Measurements from ENCODE around the gene SPEN. TPM values are rescaled to one million over a fixed set of nuclear protein-coding genes. Genes with fewer than 3 reads are reported as not detected.
A peak's percentile ranks its signal among the peaks of the same experiment; 100 is the strongest.
"Not testable (repeated sequence)": the region's sequence is repeated elsewhere in the genome, so short reads cannot be mapped to it uniquely, and the experiment has no call there.

The SPEN gene
- total RNA-seq, 4 donors from 2014 or later, result 51.8 to 94.9 (median 61.5) TPM

DNA sequence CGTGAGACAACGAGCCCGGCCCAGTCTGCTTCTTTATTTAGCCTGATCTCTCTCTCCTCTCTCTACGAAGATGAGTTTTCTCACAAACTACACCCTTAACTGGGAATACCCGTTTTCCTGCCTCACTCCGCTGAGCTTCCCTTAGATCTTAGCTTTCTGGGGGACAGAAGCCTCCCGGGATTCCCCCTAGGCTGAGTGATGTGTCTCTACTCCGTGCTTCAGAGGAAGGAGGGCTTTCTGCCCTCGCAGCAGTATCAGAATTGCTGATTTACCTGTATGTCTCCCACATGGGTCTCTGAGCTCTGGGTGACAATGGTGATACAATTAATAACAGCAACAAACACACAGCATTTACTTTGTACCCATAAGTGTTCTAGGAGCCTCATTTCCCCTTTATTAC, 127.3 kb downstream of the SPEN start:
- no peaks in the 10 kb centered on the region for H3K27me3 ChIP-seq
- peak in 1 of 3 donors; percentile 44 for DNase-seq
- TF ChIP-seq CTCF (IDR thresholded peaks at IDR 0.05), result no peak
- TF ChIP-seq POLR2A (IDR thresholded peaks at IDR 0.05), result no peak
- no peaks in the 10 kb centered on the region for H3K9me3 ChIP-seq
- peak overlapping the region; percentile 72 to 93 (median 92) for H3K4me3 ChIP-seq
- peaks cover 0 to 10% (median 0%) of the 10 kb centered on the region in 3 donors for H3K36me3 ChIP-seq
- H3K4me1 ChIP-seq, result peaks cover 0 to 15% (median 3%) of the 10 kb centered on the region in 4 donors
- peak overlapping the region in 3 of 4 donors; percentile 73 to 91 (median 79) for H3K27ac ChIP-seq

DNA sequence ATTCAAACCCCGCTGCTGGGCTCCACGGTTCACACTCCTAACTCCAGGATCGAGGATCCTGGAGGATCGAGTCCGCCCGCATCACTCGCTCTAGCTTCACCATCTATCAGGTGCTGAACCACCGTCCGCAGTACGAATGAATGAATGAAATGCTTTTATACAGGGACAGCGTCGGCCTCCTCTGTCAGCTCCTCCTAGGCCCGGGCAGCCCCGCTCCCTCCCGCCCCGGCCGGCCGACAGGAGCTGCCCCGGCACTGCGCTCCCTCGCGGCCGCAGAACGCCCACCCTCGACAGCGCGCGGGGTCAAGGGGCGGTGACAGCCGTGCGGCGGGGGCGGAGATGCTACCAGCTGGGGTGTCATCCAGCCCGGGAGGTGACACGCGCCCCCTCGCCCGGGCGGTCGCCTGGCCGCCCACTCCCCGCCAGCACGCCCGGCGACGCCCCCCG, 127.9 kb downstream of the SPEN start:
- no peaks in the 10 kb centered on the region for H3K9me3 ChIP-seq
- TF ChIP-seq CTCF (IDR thresholded peaks at IDR 0.05) (no peak), POLR2A (IDR thresholded peaks at IDR 0.05) (no peak)
- H3K4me3 ChIP-seq, result peak overlapping the region; percentile 72 to 93 (median 92)
- peaks cover 0 to 10% (median 0%) of the 10 kb centered on the region in 3 donors for H3K36me3 ChIP-seq
- no peaks in the 10 kb centered on the region for H3K27me3 ChIP-seq
- H3K27ac ChIP-seq, result peak overlapping the region; percentile 73 to 91 (median 78)
- H3K4me1 ChIP-seq, result peaks cover 0 to 15% (median 3%) of the 10 kb centered on the region in 4 donors
- DNase-seq, result peak in 2 of 3 donors; percentile 64 to 80

GRCh38 chr1:15975805-15976680, 128.5 kb downstream of the SPEN start, which contains the start of gene ZBTB17:
Gene ZBTB17, minus strand, starts transcription at chr1:15976101. Its CDS starts 27,606 bp downstream, at chr1:15948495.
- H3K4me3 ChIP-seq, result peak within 1 kb of the TSS; percentile 72 to 93 (median 92)
- H3K27ac ChIP-seq, result peak within 1 kb of the TSS; percentile 73 to 91 (median 78)
- no peaks in the 10 kb centered on the region for H3K27me3 ChIP-seq

DNA sequence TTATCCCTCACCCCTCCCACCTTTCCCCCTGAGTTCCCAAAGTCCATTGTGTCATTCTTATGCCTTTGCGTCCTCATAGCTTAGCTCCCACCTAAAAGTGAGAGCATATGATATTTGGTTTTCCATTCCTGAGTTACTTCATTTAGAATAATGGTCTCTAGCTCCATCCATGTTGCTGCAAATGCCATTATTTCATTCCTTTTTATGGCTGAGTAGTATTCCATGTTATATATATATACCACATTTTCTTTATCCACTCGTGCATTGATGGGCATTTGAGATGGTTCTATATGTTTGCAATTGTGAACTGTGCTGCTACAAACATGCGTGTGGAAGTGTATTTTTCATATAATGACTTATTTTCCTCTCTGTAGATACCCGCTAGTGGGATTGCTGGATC, 130.4 kb downstream of the SPEN start:
- DNase-seq, H3K9me3 ChIP-seq, H3K36me3 ChIP-seq, H3K27ac ChIP-seq, H3K27me3 ChIP-seq, H3K4me3 ChIP-seq: not testable (repeated sequence)
- H3K4me1 ChIP-seq, result peaks cover 0 to 15% (median 3%) of the 10 kb centered on the region in 4 donors

More at GRCh38 chr1:15975805-15976680, 128.5 kb downstream of the SPEN start, which contains the start of gene ZBTB17:
- no peaks in the 10 kb centered on the region for H3K9me3 ChIP-seq
- peaks cover 0 to 15% (median 3%) of the 10 kb centered on the region in 4 donors for H3K4me1 ChIP-seq
- H3K36me3 ChIP-seq, result peaks cover 0 to 10% (median 0%) of the 10 kb centered on the region in 3 donors
- peak; percentile 92 to 98 (median 94) for DNase-seq
- no peak for TF ChIP-seq CTCF (IDR thresholded peaks at IDR 0.05)
- TF ChIP-seq POLR2A (IDR thresholded peaks at IDR 0.05), result peak; percentile 56 to 67

DNA sequence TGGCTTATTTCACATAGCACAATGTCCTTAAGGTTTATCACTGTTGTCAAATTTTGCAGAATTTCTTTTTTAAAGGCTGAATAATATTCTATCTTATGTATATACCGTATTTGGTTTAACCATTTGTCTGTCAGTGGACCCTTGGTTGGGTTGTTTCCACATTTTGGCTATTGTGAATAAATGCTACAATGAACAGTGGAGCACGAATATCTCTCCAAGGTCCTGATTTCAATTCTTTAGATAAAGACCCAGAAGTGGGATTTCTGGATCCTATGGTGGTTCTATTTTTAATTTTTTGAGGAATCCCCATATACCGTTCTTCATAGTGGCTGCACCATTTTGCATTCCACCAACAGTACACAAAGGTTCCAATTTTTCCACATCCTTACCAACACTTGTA, 134.2 kb downstream of the SPEN start:
- no peaks in the 10 kb centered on the region for H3K36me3 ChIP-seq
- H3K27me3 ChIP-seq, result no peaks in the 10 kb centered on the region
- no peaks in the 10 kb centered on the region for H3K9me3 ChIP-seq
- H3K27ac ChIP-seq, result no peak overlapping the region
- no peaks in the 10 kb centered on the region for H3K4me1 ChIP-seq
- no peak overlapping the region for H3K4me3 ChIP-seq
- TF ChIP-seq CTCF (IDR thresholded peaks at IDR 0.05) (no peak), POLR2A (IDR thresholded peaks at IDR 0.05) (no peak)
- no peak for DNase-seq

GRCh38 chr1:15983275-15983674, 135.8 kb downstream of the SPEN start:
- Histone ChIP-seq H3K4me3 (no peak overlapping the region), H3K9me3 (no peaks in the 10 kb centered on the region), H3K4me1 (no peaks in the 10 kb centered on the region), H3K36me3 (no peaks in the 10 kb centered on the region), H3K27ac (no peak overlapping the region), H3K27me3 (no peaks in the 10 kb centered on the region)
- DNase-seq, result no peak
- no peak for TF ChIP-seq CTCF (IDR thresholded peaks at IDR 0.05)
- no peak for TF ChIP-seq POLR2A (IDR thresholded peaks at IDR 0.05)
